Measurements from ENCODE around the gene TRIM24.

GRCh38 chr7:138632826-138633602 is 173.0 kb downstream of the TRIM24 start:
- no peak for TF ChIP-seq CTCF (IDR thresholded peaks at IDR 0.05)
- no peak for TF ChIP-seq EZH2 (IDR thresholded peaks at IDR 0.05)
- TF ChIP-seq EZH2phosphoT487 (IDR thresholded peaks at IDR 0.05): no peak

All from neural progenitor cell (in vitro differentiated cells).